HepG2 (cell line): Measurements from ENCODE around the gene PRH2. TPM values are rescaled to one million over a fixed set of nuclear protein-coding genes. Genes with fewer than 3 reads are reported as not detected.

ENCODE experiments used
- ATAC-seq: fragments of 200-7000 bp; cut with Tn5 transposase; 3 replicates; pipeline ENCODE4 v1.9.1; 2020; ENCODE audit warnings: mild to moderate bottlenecking, moderate library complexity
- BruUV-seq: library from RNA; stranded (reverse); fragments of 400-500 nt; replicated peaks from 2 replicates; lab custom pipeline; 2021; lab: Mats Ljungman, UMichigan
- CTCF ChIA-PET: fragments of 300-600 bp; formaldehyde crosslinking; extraction: SDS; loops from one replicate; lab custom pipeline; 2021; ENCODE audit warnings: low total read pairs, inconsistent platforms, low intra/inter-chr PET ratio; lab: Yijun Ruan, JAX
- POLR2A ChIA-PET: fragments of 350-600 bp; sonication (Branson Sonifier 250); formaldehyde crosslinking; loops from one replicate; lab custom pipeline; 2020; ENCODE audit warnings: antibody characterized with exemption, inconsistent platforms; lab: Yijun Ruan, JAX
- DNase-seq: peaks from one replicate; pipeline ENCODE4 v3.0.0-alpha.2; 2015; ENCODE audit warnings: low spot score
- FAIRE-seq: peaks from 3 replicates; lab custom pipeline; 2011; peaks lifted over from hg19 to GRCh38; lab: Jason Lieb, UNC
- H2AFZ ChIP-seq: one replicate; pipeline ENCODE4 v1.6.1; 2011; ENCODE audit warnings: low read length, inconsistent platforms
- H3K27ac ChIP-seq: fragments of 300-600 bp; 3 replicates; pipeline ENCODE4 v1.8.0; 2011; ENCODE audit warnings: mixed run types, mild to moderate bottlenecking, mixed read lengths, low read length, inconsistent platforms; ENCODE audit not compliant: insufficient read depth; ENCODE audit errors: extremely low read length
- H3K27me3 ChIP-seq, 2 experiments: fragments of 200-600 bp in 1 of 2; 2 replicates in 1 of 2; 3 replicates in 1 of 2; pipeline versions ENCODE4 v1.6.0 to v1.8.0; 2011; ENCODE audit warnings: low read length in 2 of 2, mild to moderate bottlenecking in 2 of 2, moderate library complexity in 2 of 2, inconsistent platforms in 1 of 2; ENCODE audit not compliant: insufficient read depth in 2 of 2, control insufficient read depth in 1 of 2
- H3K36me3 ChIP-seq, 2 experiments: fragments of 200-600 bp in 1 of 2; replicated peaks in 1 of 2; 2 replicates in 1 of 2; 3 replicates in 1 of 2; pipeline versions ENCODE4 v1.5.1 to v1.8.0; 2011; ENCODE audit warnings: low read length in 2 of 2, inconsistent platforms in 1 of 2; ENCODE audit not compliant: insufficient read depth in 2 of 2, control insufficient read depth in 1 of 2
- H3K4me1 ChIP-seq: 2 replicates; pipeline ENCODE4 v1.5.1; 2012; ENCODE audit warnings: low read length, inconsistent platforms; ENCODE audit not compliant: insufficient read depth
- H3K4me2 ChIP-seq: 2 replicates; pipeline ENCODE4 v1.6.0; 2011; ENCODE audit warnings: low read depth, low read length, inconsistent platforms
- H3K4me3 ChIP-seq, 3 experiments: fragments of 200-600 bp in 1 of 3; sonication (generic), shearing (Covaris generic) in 1 of 3; replicated peaks in 1 of 3; 2 replicates each; pipeline ENCODE4 v1.5.1; 2011 to 2016; ENCODE audit warnings: low read length in 3 of 3, inconsistent platforms in 2 of 3, low read depth in 2 of 3, mild to moderate bottlenecking in 2 of 3, control low read depth in 1 of 3, mixed read lengths in 1 of 3; ENCODE audit not compliant: insufficient read depth in 1 of 3
- H3K79me2 ChIP-seq: one replicate; pipeline ENCODE4 v1.6.1; 2011; ENCODE audit warnings: low read length, inconsistent platforms; ENCODE audit not compliant: insufficient read depth
- H3K9ac ChIP-seq: 2 replicates; pipeline ENCODE4 v1.6.0; 2011; ENCODE audit warnings: mild to moderate bottlenecking, low read depth, low read length, inconsistent platforms; ENCODE audit not compliant: insufficient read depth
- H3K9me3 ChIP-seq: 2 replicates; pipeline ENCODE4 v1.5.1; 2012; ENCODE audit warnings: mild to moderate bottlenecking, low read length
- H4K20me1 ChIP-seq: 2 replicates; pipeline ENCODE4 v1.6.0; 2011; ENCODE audit warnings: inconsistent platforms, mild to moderate bottlenecking, low read length, moderate library complexity; ENCODE audit not compliant: insufficient read depth
- AGO1 ChIP-seq: fragments of 200-400 bp; formaldehyde crosslinking; IDR thresholded peaks from 2 replicates; pipeline ENCODE4 v1.6.1; 2017; ENCODE audit warnings: mild to moderate bottlenecking, low read depth, low read length, moderate library complexity; ENCODE audit not compliant: poor library complexity, severe bottlenecking
- ELK4 ChIP-seq: sonication (generic); formaldehyde crosslinking; IDR thresholded peaks from 2 replicates; pipeline ENCODE4 v1.9.0; 2021; ENCODE audit warnings: missing genetic modification reagents, borderline replicate concordance
- FOXC1 ChIP-seq: sonication (generic); formaldehyde crosslinking; IDR thresholded peaks from 2 replicates; pipeline ENCODE4 v1.8.0; 2022; ENCODE audit warnings: mild to moderate bottlenecking, missing genetic modification reagents, borderline replicate concordance
- KLF11 ChIP-seq: IDR thresholded peaks from 2 replicates; pipeline ENCODE4 v1.6.1; 2016; ENCODE audit warnings: missing compliant biosample characterization
- NFIC ChIP-seq: IDR thresholded peaks from 2 replicates; pipeline ENCODE4 v1.6.1; 2012; ENCODE audit warnings: mild to moderate bottlenecking, low read length, inconsistent platforms
- NKX3-1 ChIP-seq: sonication (generic); formaldehyde crosslinking; IDR thresholded peaks from 2 replicates; pipeline ENCODE4 v1.5.0; 2020; ENCODE audit warnings: missing genetic modification reagents
- SALL1 ChIP-seq: sonication (generic); formaldehyde crosslinking; IDR thresholded peaks from 2 replicates; pipeline ENCODE4 v1.8.0; 2022; ENCODE audit warnings: mild to moderate bottlenecking, missing genetic modification reagents
- ZFP90 ChIP-seq: sonication (generic); formaldehyde crosslinking; IDR thresholded peaks from 2 replicates; pipeline ENCODE4 v1.8.0; 2022; ENCODE audit warnings: missing genetic modification reagents, mild to moderate bottlenecking, inconsistent platforms, borderline replicate concordance
- ZNF136 ChIP-seq: sonication (generic); formaldehyde crosslinking; IDR thresholded peaks from 2 replicates; pipeline ENCODE4 v1.8.1; 2022; ENCODE audit warnings: low read depth, mild to moderate bottlenecking, moderate library complexity, missing genetic modification reagents
- ZNF350 ChIP-seq: sonication (generic); formaldehyde crosslinking; IDR thresholded peaks from 2 replicates; pipeline ENCODE4 v1.4.0; 2020; ENCODE audit warnings: mild to moderate bottlenecking, low read depth, missing genetic modification reagents, borderline replicate concordance
- ZNF710 ChIP-seq: sonication (generic); formaldehyde crosslinking; IDR thresholded peaks from 2 replicates; pipeline ENCODE4 v1.5.0; 2020; ENCODE audit warnings: mild to moderate bottlenecking, missing genetic modification reagents, borderline replicate concordance
- WGBS: methylation state at CpG from one replicate; pipeline ENCODE4 v1.1.6; 2017; ENCODE audit warnings: low lambda C conversion rate; 5-methylcytosine and 5-hydroxymethylcytosine counted together
- in situ Hi-C: cut with HindIII; loops from 2 replicates; pipeline ENCODE4 v1.10.0; 2017; ENCODE audit warnings: low pct_unique_long_range_greater_than_20kb; ENCODE audit not compliant: extremely low pct_ligation_motif_present
- intact Hi-C: fragments of 100-400 bp; cut with micrococcal nuclease; formaldehyde crosslinking; loops from one replicate; pipeline ENCODE4 v1.10.0; 2022; ENCODE audit not compliant: unreplicated experiment
- polyA plus RNA-seq, 8 experiments: library from polyadenylated mRNA; depleted of rRNA in 3 of 8; stranded (reverse) in 7 of 8; unstranded in 1 of 8; fragments of >200 nt; fragmentation: Illumina TruSeq in 4 of 8; extraction: Trizol in 4 of 8; gene quantifications; 2 replicates each; pipeline versions ENCODE4 v1.2.1 to v1.2.3, GENCODE V29; 2011 to 2016; ENCODE audit warnings: low read depth in 4 of 8, missing spikeins in 1 of 8, mixed read lengths in 1 of 8; ENCODE audit not compliant: insufficient read depth in 1 of 8
- total RNA-seq, 5 experiments: library from RNA; depleted of rRNA; stranded (reverse); fragments of >200 nt; fragmentation: Illumina TruSeq; extraction: Trizol; gene quantifications; 2 replicates each; pipeline ENCODE4 v1.2.3, GENCODE V29; 2016; ENCODE audit warnings: low read depth in 1 of 5

The PRH2 gene
- total and polyA plus RNA-seq, 2 of the 13 experiments (the other 11 are each of a cell fraction or from before 2014, with no cell fraction given), result 0.24 to 0.48 TPM

GRCh38 chr12:10904686-10905085, 24.4 kb upstream of the PRH2 start:
- CTCF ChIA-PET, result no interaction called here
- Histone ChIP-seq H3K4me3 (no peak overlapping the region), H3K27me3 (no peaks in the 10 kb centered on the region), H3K9ac (no peak overlapping the region), H3K36me3 (no peaks in the 10 kb centered on the region), H2AFZ (no peak overlapping the region), H3K27ac (no peak overlapping the region), H3K4me1 (peaks cover 10% of the 10 kb centered on the region; the same call in 1 of the 2 replicates), H3K4me2 (no peak overlapping the region), H3K9me3 (peaks cover 29% of the 10 kb centered on the region), H4K20me1 (no peaks in the 10 kb centered on the region), H3K79me2 (no peaks in the 10 kb centered on the region)
- intact Hi-C loops, result loop anchor here (5.0 kb wide), 1 partner anchor 37 kb away; no protein-coding TSS in a partner anchor
- 96% methylated on average over 4 of the region's 4 CpGs for WGBS
- FAIRE-seq, result no peak
- no peak for DNase-seq
- BruUV-seq, result no TSS peak
- POLR2A ChIA-PET, result no interaction called here
- ATAC-seq, result no peak
- in situ Hi-C loops, result no loop called here
- TF ChIP-seq ZNF136, result no peak
- no peak for TF ChIP-seq NFIC
- TF ChIP-seq ELK4 (CRISPR knock-in tag), result no peak
- TF ChIP-seq KLF11, result no peak
- TF ChIP-seq SALL1 (CRISPR knock-in tag), result no peak
- no peak for TF ChIP-seq NKX3-1 (CRISPR knock-in tag)
- TF ChIP-seq AGO1, result no peak
- no peak for TF ChIP-seq FOXC1
- no peak for TF ChIP-seq ZNF710 (CRISPR knock-in tag)
- TF ChIP-seq ZNF350 (CRISPR knock-in tag), result no peak
- TF ChIP-seq ZFP90, result no peak
